ENCODE data around the gene GRID1.

GRID1 gene

GRCh38 chr10:85642421-85643170 lies 724.0 kb downstream of the GRID1 start:
- no peak for TF ChIP-seq CTCF (IDR thresholded peaks at IDR 0.05; ENCODE audit: control insufficient read depth, extremely low read depth, insufficient read depth)
- DNase-seq (ENCODE audit: low read depth) = peak; percentile 45
- no peak overlapping the region for H3K4me3 ChIP-seq (ENCODE audit: low read depth, low read length)

DNA sequence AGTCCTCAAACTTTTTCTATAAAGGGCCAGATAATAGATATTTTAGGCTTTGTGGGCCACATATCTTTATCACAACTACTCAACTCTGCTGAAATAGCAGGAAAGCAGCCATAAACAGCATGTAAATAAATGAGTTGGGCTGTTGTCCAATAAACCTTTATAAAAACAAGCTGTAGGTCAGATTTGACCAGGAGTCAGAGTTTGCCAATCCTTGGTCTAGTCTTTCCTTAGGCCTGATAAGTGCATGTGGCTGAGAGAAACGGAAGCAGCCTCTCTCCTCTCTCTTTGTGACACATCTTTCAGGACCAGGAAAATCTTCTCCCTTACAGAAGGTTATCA lies 724.5 kb downstream of the GRID1 start:
- DNase-seq (ENCODE audit: low read depth) = peak; percentile 36
- TF ChIP-seq CTCF (IDR thresholded peaks at IDR 0.05; ENCODE audit: control insufficient read depth, extremely low read depth, insufficient read depth) = no peak
- H3K4me3 ChIP-seq (ENCODE audit: low read depth, low read length) = no peak overlapping the region

- TF ChIP-seq CTCF (IDR thresholded peaks at IDR 0.05; ENCODE audit: control insufficient read depth, extremely low read depth, insufficient read depth) = no peak
- no peak for DNase-seq (ENCODE audit: low read depth)
- no peak overlapping the region for H3K4me3 ChIP-seq (ENCODE audit: low read depth, low read length)
These were observed 725.1 kb downstream of the GRID1 start for GRCh38 chr10:85641479-85642009.

- H3K4me3 ChIP-seq (ENCODE audit: low read depth, low read length) = no peak overlapping the region
- no peak for TF ChIP-seq CTCF (IDR thresholded peaks at IDR 0.05; ENCODE audit: control insufficient read depth, extremely low read depth, insufficient read depth)
- DNase-seq (ENCODE audit: low read depth) = no peak
These were observed 727.8 kb downstream of the GRID1 start for GRCh38 chr10:85638797-85639196.

GRCh38 chr10:85635650-85636049 lies 730.9 kb downstream of the GRID1 start:
- DNase-seq (ENCODE audit: low read depth) = no peak
- no peak for TF ChIP-seq CTCF (IDR thresholded peaks at IDR 0.05; ENCODE audit: control insufficient read depth, extremely low read depth, insufficient read depth)

DNA sequence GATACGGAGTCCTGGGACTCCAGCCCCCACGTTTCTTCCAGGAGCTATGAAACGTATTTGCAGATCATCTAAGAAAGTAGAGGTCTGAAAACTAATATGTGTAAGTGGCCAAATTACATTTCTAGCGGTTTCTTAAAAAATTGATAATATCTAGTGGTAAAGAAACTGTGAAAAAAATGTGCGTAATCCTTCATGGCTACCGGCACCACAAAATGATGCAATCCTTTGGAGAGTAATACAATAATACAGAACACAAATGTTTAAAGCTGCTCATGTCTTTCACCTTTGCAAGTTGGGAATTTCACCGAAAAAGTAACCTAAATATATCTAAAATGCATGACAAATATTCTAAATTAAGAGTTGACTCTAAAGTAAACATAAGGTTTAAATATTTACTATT lies 742.1 kb downstream of the GRID1 start:
- no peak for DNase-seq (ENCODE audit: low read depth)
- H3K4me3 ChIP-seq (ENCODE audit: low read depth, low read length) = no peak overlapping the region
- no peak for TF ChIP-seq CTCF (IDR thresholded peaks at IDR 0.05; ENCODE audit: control insufficient read depth, extremely low read depth, insufficient read depth)

More at GRCh38 chr10:85635650-85636049, 730.9 kb downstream of the GRID1 start:
- H3K4me3 ChIP-seq (ENCODE audit: low read depth, low read length) = no peak overlapping the region

GRCh38 chr10:85623758-85624157 lies 742.8 kb downstream of the GRID1 start:
- TF ChIP-seq CTCF (IDR thresholded peaks at IDR 0.05; ENCODE audit: control insufficient read depth, extremely low read depth, insufficient read depth) = no peak
- H3K4me3 ChIP-seq (ENCODE audit: low read depth, low read length) = no peak overlapping the region
- DNase-seq (ENCODE audit: low read depth) = no peak
